GM06990 (cell line): ENCODE measurements around the gene PPM1E.

Source experiments
- DNase-seq: peaks from one replicate; pipeline ENCODE4 v3.0.0-alpha.2; 2011; ENCODE audit not compliant: insufficient read length; ENCODE audit errors: extremely low read depth
- H3K27me3 ChIP-seq: replicated peaks from 2 replicates; pipeline ENCODE4 v1.6.0; 2011; ENCODE audit warnings: low read length; ENCODE audit not compliant: control insufficient read depth, insufficient read depth
- H3K36me3 ChIP-seq: 2 replicates; pipeline ENCODE4 v1.5.1; 2011; ENCODE audit warnings: low read length; ENCODE audit not compliant: control insufficient read depth, insufficient read depth
- H3K4me3 ChIP-seq: replicated peaks from 2 replicates; pipeline ENCODE4 v1.5.1; 2011; ENCODE audit warnings: low read depth, mild to moderate bottlenecking, control low read depth, low read length
- TF ChIP-seq, protein P1 (sequence below): IDR thresholded peaks from 2 replicates; pipeline ENCODE4 v1.5.1; 2011; ENCODE audit warnings: low read length, control low read depth, mild to moderate bottlenecking, inconsistent platforms; ENCODE audit not compliant: insufficient read depth, poor library complexity, severe bottlenecking

Gene PPM1E

DNA sequence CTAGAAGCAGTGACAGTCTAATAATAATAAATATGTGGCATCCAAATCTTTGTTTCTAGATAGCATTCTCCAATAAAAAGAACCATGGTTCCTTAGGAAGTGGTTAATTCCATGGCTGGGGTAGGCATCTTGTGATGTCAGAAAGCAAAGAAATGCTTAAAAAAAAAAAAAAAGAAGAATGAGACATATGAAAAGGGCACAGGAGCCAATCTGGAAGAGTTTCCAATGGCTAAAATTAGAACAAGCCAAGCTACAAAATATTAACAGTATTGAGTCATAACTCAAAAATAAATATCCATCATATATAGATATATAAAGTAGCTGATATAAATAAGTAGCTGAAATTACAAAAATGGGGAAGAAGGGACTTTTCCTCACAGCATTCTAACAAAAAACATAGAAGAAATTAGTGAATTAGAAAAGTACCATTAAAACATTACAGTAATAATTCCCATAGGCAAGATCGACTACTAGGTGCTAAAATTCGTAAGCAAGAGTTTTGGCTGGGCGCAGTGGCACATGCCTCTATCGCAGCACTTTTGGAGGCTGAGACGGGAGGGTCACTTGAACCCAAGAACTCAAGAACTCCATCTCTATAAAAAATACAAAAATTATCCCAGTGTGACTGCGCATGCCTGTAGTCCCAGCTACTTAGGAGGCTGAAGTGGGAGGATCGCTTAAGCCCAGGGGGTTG is 239.7 kb downstream of the PPM1E start:
- no peaks in the 10 kb centered on the region for H3K27me3 ChIP-seq
- no peak for DNase-seq
- no peak overlapping the region for H3K4me3 ChIP-seq
- H3K36me3 ChIP-seq: peaks cover 1% of the 10 kb centered on the region; the same call in 1 of the 2 replicates
- TF ChIP-seq, protein P1, sequence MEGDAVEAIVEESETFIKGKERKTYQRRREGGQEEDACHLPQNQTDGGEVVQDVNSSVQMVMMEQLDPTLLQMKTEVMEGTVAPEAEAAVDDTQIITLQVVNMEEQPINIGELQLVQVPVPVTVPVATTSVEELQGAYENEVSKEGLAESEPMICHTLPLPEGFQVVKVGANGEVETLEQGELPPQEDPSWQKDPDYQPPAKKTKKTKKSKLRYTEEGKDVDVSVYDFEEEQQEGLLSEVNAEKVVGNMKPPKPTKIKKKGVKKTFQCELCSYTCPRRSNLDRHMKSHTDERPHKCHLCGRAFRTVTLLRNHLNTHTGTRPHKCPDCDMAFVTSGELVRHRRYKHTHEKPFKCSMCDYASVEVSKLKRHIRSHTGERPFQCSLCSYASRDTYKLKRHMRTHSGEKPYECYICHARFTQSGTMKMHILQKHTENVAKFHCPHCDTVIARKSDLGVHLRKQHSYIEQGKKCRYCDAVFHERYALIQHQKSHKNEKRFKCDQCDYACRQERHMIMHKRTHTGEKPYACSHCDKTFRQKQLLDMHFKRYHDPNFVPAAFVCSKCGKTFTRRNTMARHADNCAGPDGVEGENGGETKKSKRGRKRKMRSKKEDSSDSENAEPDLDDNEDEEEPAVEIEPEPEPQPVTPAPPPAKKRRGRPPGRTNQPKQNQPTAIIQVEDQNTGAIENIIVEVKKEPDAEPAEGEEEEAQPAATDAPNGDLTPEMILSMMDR: no peak

DNA sequence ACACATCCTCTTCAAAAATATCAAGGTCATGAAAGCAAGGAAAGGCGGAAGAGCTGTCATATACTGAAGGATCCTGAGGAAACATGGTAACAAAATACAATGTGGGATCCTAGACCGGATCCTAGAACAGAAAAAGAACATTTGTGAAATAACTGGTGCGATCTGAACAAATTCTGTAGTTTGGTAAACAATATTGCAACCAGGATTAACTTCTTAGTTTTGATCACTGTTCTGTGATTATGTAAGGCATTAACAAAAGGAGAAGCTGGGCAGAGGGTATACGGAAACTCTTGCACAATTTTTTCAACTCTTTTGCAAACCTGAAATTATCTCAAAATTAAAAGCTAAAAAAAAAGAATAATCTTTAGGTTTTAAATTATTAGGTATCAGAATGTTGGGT is 241.3 kb downstream of the PPM1E start:
- no peaks in the 10 kb centered on the region for H3K27me3 ChIP-seq
- H3K36me3 ChIP-seq: peaks cover 1% of the 10 kb centered on the region; the same call in 1 of the 2 replicates
- TF ChIP-seq, protein P1: no peak
- H3K4me3 ChIP-seq: no peak overlapping the region
- no peak for DNase-seq

DNA sequence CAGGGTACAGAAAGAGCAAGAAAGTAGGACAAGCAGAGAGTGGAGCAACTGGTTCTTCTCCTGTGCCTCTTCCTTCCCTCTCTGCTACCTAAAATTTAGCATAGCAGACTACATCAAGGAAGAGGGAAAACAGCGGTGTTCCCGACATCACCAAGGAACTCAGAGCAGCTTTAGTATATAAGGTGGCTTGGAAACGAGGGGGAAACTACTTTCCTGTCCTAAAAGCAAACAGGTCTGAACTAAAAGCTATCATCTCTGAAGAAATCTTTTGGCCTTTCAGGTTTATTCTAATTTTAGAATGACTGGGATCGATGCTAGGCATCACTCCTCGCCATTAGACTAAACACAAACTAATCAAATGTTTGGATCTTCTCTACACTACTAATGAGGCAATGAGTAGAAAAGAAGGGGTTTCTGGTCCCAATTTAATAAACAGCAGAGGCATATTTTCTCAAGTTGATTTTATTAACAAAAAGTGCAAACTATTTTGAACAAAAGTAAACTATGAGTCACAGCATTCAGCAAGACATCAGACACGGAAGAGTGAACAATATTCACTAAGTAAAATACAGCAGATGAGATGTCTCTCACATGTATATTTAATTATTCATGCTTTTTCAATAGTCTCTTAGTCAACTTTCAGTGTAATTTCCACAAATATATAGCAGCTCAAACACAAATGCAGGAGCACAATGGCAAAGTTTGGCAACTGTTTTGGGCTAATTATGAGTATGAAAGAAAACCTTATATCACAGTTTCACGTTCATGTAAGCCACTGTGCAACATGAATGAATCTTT is 242.3 kb downstream of the PPM1E start:
- Histone ChIP-seq H3K4me3 (no peak overlapping the region), H3K27me3 (no peaks in the 10 kb centered on the region), H3K36me3 (peaks cover 1% of the 10 kb centered on the region; the same call in 1 of the 2 replicates)
- TF ChIP-seq, protein P1: no peak
- no peak for DNase-seq

DNA sequence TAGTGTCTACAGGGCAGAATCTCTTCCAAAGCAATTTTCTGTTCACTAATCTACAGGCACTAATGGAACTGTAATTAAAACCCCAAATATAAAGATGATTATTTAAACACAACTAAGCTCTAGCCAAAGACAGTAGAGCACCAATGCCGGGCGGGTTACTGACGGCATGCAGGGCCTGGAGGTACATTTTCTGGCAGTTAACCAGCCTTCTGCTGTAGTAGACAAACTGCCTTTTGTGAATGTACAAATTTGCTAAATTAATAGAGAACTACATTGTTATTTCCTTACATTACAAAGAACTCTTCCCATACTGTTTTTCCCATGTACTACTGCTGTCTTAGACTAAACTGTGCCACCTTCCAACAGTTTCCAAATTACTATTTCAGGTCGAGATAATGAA is 243.2 kb downstream of the PPM1E start:
- TF ChIP-seq, protein P1: no peak
- Histone ChIP-seq H3K27me3 (no peaks in the 10 kb centered on the region), H3K4me3 (no peak overlapping the region), H3K36me3 (peaks cover 1% of the 10 kb centered on the region; the same call in 1 of the 2 replicates)
- no peak for DNase-seq

DNA sequence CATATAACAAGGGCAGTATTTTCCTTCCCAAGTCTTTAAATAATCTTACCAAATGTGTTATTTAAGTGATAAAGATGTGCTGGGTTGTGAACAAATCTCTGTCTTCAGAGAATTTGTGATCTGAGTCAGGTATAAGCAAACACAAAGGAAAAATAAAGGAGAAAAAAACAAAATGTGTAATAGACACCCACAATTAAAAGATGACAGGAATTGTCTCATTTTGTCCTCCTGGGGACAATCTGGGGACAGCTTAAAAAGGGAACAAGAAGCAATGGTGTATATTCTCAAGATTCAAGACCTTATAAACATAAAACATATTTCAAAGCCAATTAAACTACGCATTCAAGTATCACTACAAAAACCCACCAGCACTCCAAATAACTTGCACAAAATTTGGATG is 243.8 kb downstream of the PPM1E start:
- Histone ChIP-seq H3K36me3 (peaks cover 1% of the 10 kb centered on the region; the same call in 1 of the 2 replicates), H3K4me3 (no peak overlapping the region), H3K27me3 (no peaks in the 10 kb centered on the region)
- no peak for DNase-seq
- TF ChIP-seq, protein P1: no peak
